ENCODE data around the gene ATG101. TPM values are rescaled to one million over a fixed set of nuclear protein-coding genes. Genes with fewer than 3 reads are reported as not detected.

ATG101 gene
- total and polyA plus RNA-seq, 2 donors (not counting 1 experiment from before 2014, with no cell fraction given): 19.4 to 50.3 TPM

DNA sequence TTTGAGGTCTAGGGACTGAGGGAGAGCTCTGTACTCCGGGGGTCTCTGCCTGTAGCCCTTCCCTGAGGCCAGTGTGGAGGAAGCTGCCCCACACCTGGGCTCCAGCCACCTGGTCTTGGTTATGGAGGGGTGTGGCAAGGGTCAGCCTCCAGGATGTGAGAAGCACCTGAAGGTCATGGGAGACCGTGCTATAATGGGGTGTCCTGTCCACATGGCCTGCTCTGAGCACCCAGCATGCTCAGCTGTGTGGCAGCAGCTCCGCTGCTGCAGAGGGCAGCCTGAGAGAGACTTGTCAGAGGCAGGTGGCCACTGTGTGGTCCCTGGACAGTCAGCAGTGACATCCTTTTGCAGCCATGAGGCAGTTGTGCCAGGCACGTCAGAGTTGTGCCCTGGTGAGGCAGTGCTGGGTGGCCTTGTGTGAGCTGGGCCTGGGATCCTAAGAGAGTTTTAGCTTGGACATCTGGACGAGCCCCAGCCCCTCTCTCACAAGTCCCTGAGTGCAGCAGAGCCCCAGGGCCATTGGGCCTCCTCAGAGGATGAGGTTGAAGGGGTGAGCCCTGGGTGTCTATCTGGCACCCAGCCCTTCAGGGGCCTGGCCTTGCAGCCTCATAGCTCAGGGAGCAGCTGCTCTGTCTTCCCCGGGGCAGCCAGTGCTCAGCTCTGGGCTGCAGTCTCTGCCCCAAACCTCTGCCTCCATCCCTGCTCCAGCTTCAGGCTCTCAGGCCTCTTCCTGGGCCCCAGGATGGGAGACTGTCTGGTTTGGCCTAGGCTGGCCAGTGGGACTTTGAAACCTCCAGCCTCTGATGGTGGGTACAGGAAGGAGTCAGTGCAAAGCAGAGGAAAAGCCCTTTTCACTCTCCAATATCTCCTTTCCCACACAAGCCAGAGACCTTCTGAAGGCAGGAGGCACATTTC lies 7.4 kb upstream of the ATG101 start:
- CTCF ChIA-PET: interaction anchor here (34.6 kb wide), 1 partner anchor 29 kb away, joined by 1315 read pairs; no protein-coding TSS in a partner anchor
- peaks cover 0 to 13% of the 10 kb centered on the region in 2 experiments for H3K36me3 ChIP-seq (replicated peaks in 1 of 2; ENCODE audit: control extremely low read depth in 1 of 2, control insufficient read depth in 1 of 2, extremely low read depth in 1 of 2, insufficient read depth in 2 of 2, low read length in 1 of 2)
- POLR2A ChIA-PET: interaction anchor here (0.7 kb wide), 1 partner anchor 11 kb away, joined by 9 read pairs; the partner anchor contains the start of gene NR4A1

More for the DNA sequence above, 7.4 kb upstream of the ATG101 start:
- H3K4me1 ChIP-seq (ENCODE audit: control insufficient read depth in 2 of 2, insufficient read depth in 2 of 2, low read length in 2 of 2): no peaks in the 10 kb centered on the region
- H3K9ac ChIP-seq (ENCODE audit: low read length): no peak overlapping the region
- DNase-seq: no peak
- H3K27me3 ChIP-seq (replicated peaks in 1 of 4; ENCODE audit: control extremely low read depth in 1 of 4, control insufficient read depth in 3 of 4, insufficient read depth in 4 of 4, low read length in 3 of 4): peaks cover 0 to 5% (median 0%) of the 10 kb centered on the region in 4 experiments
- no peaks in the 10 kb centered on the region for H4K20me1 ChIP-seq (ENCODE audit: control insufficient read depth, insufficient read depth, low read length, poor library complexity, severe bottlenecking)
- H3K4me1 Mint-ChIP-seq: no peaks in the 10 kb centered on the region
- no peak overlapping the region for H3K27ac Mint-ChIP-seq
- TF ChIP-seq, protein P1, sequence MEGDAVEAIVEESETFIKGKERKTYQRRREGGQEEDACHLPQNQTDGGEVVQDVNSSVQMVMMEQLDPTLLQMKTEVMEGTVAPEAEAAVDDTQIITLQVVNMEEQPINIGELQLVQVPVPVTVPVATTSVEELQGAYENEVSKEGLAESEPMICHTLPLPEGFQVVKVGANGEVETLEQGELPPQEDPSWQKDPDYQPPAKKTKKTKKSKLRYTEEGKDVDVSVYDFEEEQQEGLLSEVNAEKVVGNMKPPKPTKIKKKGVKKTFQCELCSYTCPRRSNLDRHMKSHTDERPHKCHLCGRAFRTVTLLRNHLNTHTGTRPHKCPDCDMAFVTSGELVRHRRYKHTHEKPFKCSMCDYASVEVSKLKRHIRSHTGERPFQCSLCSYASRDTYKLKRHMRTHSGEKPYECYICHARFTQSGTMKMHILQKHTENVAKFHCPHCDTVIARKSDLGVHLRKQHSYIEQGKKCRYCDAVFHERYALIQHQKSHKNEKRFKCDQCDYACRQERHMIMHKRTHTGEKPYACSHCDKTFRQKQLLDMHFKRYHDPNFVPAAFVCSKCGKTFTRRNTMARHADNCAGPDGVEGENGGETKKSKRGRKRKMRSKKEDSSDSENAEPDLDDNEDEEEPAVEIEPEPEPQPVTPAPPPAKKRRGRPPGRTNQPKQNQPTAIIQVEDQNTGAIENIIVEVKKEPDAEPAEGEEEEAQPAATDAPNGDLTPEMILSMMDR (IDR thresholded peaks at IDR 0.05): no peak
- TF ChIP-seq EZH2 (IDR thresholded peaks at IDR 0.05; ENCODE audit: borderline replicate concordance, insufficient read depth, low read depth, low read length, poor library complexity, severe bottlenecking): no peak
- WGBS (ENCODE audit: insufficient coverage): 94% methylated on average over 5 of the region's 6 CpGs
- H3K4me3 Mint-ChIP-seq: no peak overlapping the region
- no peak overlapping the region for H3K4me3 ChIP-seq (ENCODE audit: control extremely low read depth in 1 of 5, extremely low read depth in 1 of 5, insufficient read depth in 1 of 5, low read depth in 2 of 5, low read length in 4 of 5)
- no peak overlapping the region for H3K4me2 ChIP-seq (replicated peaks; ENCODE audit: low read depth, low read length, poor library complexity, severe bottlenecking)
- no peaks in the 10 kb centered on the region for H3K9me3 ChIP-seq (ENCODE audit: control extremely low read depth in 1 of 3, control insufficient read depth in 2 of 3, insufficient read depth in 1 of 3, low read length in 2 of 3)
- no peak overlapping the region for H2AFZ ChIP-seq (ENCODE audit: insufficient read depth, low read depth, low read length, poor library complexity, severe bottlenecking)
- ATAC-seq (ENCODE audit: low read depth): no peak
- no peaks in the 10 kb centered on the region for H3K9me3 Mint-ChIP-seq (ENCODE audit: insufficient read depth)
- peaks cover 7% of the 10 kb centered on the region for H3K27me3 Mint-ChIP-seq
- H3K27ac ChIP-seq (ENCODE audit: low read length in 2 of 2): no peak overlapping the region
- intact Hi-C loops (cut with micrococcal nuclease): no loop called here
- no peaks in the 10 kb centered on the region for H3K79me2 ChIP-seq (ENCODE audit: control insufficient read depth, insufficient read depth, low read length)
